PC-3 (cell line): Measurements from ENCODE around the gene MALSU1.

ENCODE experiments used
- EZH2 ChIP-seq: fragments of 300-600 bp; sonication (generic); IDR thresholded peaks from one replicate; pipeline ENCODE4 v1.6.1; 2017; ENCODE audit warnings: antibody characterized with exemption, mild to moderate bottlenecking, low read length; ENCODE audit not compliant: unreplicated experiment
- EZH2phosphoT487 ChIP-seq: fragments of 300-600 bp; sonication (generic); IDR thresholded peaks from 2 replicates; pipeline ENCODE4 v1.6.1; 2018; ENCODE audit warnings: mild to moderate bottlenecking, antibody characterized with exemption, low read length, borderline replicate concordance
- TF ChIP-seq, protein P1 (sequence below): fragments of 300-600 bp; sonication (generic); conservative IDR thresholded peaks from 2 replicates; pipeline ENCODE4 v1.5.1; 2017; ENCODE audit warnings: antibody characterized with exemption, low read depth, mild to moderate bottlenecking, low read length

DNA sequence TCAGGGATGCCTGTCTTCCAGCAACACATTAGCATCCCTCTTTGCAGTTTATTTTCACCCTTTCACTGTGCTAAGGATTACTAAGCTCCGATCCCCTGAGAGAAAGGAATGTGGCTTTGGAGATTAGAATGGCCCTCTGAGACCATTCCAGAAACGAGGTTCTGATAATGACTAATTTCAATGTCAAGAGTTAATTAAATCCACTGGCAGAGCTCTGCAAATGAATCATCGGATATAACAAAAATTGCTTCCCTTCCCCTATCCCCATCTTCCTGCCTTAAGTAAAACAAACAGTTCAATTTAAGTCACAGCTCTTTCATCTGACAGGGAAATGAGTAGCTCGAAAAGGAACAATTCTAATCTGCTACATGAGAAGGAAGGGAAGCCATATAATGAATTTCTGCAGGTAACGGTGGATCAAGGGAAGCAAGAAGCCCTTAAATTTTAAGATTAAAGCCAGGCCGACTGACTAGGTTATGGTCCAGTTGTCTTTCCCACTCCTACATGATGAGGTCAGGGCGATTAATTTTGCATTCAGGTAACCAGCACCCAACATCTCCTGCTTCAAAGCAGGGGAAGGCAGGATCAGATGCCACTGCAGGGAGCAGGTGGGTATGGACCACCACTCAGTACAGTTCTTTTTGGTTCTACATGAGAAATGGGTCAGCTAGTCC lies 50.5 kb downstream of the MALSU1 start:
- TF ChIP-seq, protein P1, sequence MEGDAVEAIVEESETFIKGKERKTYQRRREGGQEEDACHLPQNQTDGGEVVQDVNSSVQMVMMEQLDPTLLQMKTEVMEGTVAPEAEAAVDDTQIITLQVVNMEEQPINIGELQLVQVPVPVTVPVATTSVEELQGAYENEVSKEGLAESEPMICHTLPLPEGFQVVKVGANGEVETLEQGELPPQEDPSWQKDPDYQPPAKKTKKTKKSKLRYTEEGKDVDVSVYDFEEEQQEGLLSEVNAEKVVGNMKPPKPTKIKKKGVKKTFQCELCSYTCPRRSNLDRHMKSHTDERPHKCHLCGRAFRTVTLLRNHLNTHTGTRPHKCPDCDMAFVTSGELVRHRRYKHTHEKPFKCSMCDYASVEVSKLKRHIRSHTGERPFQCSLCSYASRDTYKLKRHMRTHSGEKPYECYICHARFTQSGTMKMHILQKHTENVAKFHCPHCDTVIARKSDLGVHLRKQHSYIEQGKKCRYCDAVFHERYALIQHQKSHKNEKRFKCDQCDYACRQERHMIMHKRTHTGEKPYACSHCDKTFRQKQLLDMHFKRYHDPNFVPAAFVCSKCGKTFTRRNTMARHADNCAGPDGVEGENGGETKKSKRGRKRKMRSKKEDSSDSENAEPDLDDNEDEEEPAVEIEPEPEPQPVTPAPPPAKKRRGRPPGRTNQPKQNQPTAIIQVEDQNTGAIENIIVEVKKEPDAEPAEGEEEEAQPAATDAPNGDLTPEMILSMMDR: no peak
- no peak for TF ChIP-seq EZH2
- no peak for TF ChIP-seq EZH2phosphoT487
